GM12878 (cell line): Measurements from ENCODE around the gene MAP3K4. TPM values are rescaled to one million over a fixed set of nuclear protein-coding genes. Genes with fewer than 3 reads are reported as not detected.
A peak's percentile ranks its signal among the peaks of the same experiment; 100 is the strongest.

Source experiments
- ATAC-seq: fragments of 200-7000 bp; cut with Tn5 transposase; 3 replicates; pipeline ENCODE4 v1.9.1; 2020; ENCODE audit warnings: mild to moderate bottlenecking, moderate library complexity
- Bru-seq: library from RNA; stranded (reverse); fragments of 400-500 nt; gene quantifications from one replicate; lab custom pipeline; 2021; lab: Mats Ljungman, UMichigan
- BruChase-seq, 2 experiments: library from RNA; stranded (reverse); fragments of 400-500 nt; gene quantifications; one replicate each; lab custom pipeline; 2021; lab: Mats Ljungman, UMichigan
- BruUV-seq: library from RNA; stranded (reverse); fragments of 400-500 nt; replicated peaks from 2 replicates; lab custom pipeline; 2021; lab: Mats Ljungman, UMichigan
- CTCF ChIA-PET: fragments of 300-600 bp; sonication (Branson Sonifier 250); formaldehyde crosslinking; extraction: SDS; loops from one replicate; lab custom pipeline; 2021; ENCODE audit warnings: inconsistent platforms; lab: Yijun Ruan, JAX
- POLR2A ChIA-PET: fragments of 350-600 bp; formaldehyde crosslinking; extraction: SDS; loops from one replicate; lab custom pipeline; 2021; ENCODE audit warnings: inconsistent platforms; lab: Charles Lee
- RAD21 ChIA-PET: fragments of 300-600 bp; sonication (Branson Sonifier 250); formaldehyde crosslinking; loops from one replicate; lab custom pipeline; 2023; ENCODE audit warnings: antibody characterized with exemption; ENCODE audit not compliant: unreplicated experiment; lab: Charles Lee
- SMC1A ChIA-PET: fragments of 300-600 bp; sonication (Branson Sonifier 250); formaldehyde crosslinking; loops from one replicate; lab custom pipeline; 2023; ENCODE audit not compliant: unreplicated experiment, uncharacterized antibody; lab: Charles Lee
- DNase-seq: peaks from one replicate; pipeline ENCODE4 v3.0.0-alpha.2; 2011; ENCODE audit warnings: low read depth, low spot score
- FAIRE-seq: peaks from 3 replicates; lab custom pipeline; 2011; peaks lifted over from hg19 to GRCh38; lab: Jason Lieb, UNC
- H2AFZ ChIP-seq: 2 replicates; pipeline ENCODE4 v1.6.0; 2011; ENCODE audit warnings: low read depth, low read length, control low read depth; ENCODE audit not compliant: control insufficient read depth
- H3K27ac ChIP-seq: 2 replicates; pipeline ENCODE4 v1.5.1; 2011; ENCODE audit warnings: control low read depth; ENCODE audit not compliant: control insufficient read depth, insufficient read depth
- H3K27me3 ChIP-seq, 2 experiments: replicated peaks in 1 of 2; 2 replicates each; pipeline versions ENCODE4 v1.6.0 to v1.6.1; 2011; ENCODE audit warnings: low read length in 1 of 2; ENCODE audit not compliant: control insufficient read depth in 2 of 2, insufficient read depth in 2 of 2
- H3K36me3 ChIP-seq, 2 experiments: 2 replicates each; pipeline ENCODE4 v1.5.1; 2011; ENCODE audit warnings: low read length in 1 of 2; ENCODE audit not compliant: control insufficient read depth in 2 of 2, insufficient read depth in 2 of 2
- H3K4me1 ChIP-seq: 2 replicates; pipeline ENCODE4 v1.6.1; 2011; ENCODE audit warnings: mild to moderate bottlenecking, low read length, moderate library complexity, mixed read lengths; ENCODE audit not compliant: control insufficient read depth, insufficient read depth
- H3K4me2 ChIP-seq: 2 replicates; pipeline ENCODE4 v1.6.0; 2011; ENCODE audit warnings: control low read depth; ENCODE audit not compliant: control insufficient read depth, insufficient read depth
- H3K4me3 ChIP-seq: fragments of 200-600 bp; sonication (generic); 2 replicates; pipeline ENCODE4 v1.5.1; 2016
- H3K79me2 ChIP-seq: 2 replicates; pipeline ENCODE4 v1.6.0; 2011; ENCODE audit warnings: low read length; ENCODE audit not compliant: control insufficient read depth, insufficient read depth
- H3K9ac ChIP-seq: 2 replicates; pipeline ENCODE4 v1.8.0; 2011; ENCODE audit warnings: low read length, control low read depth, mixed read lengths; ENCODE audit not compliant: control insufficient read depth, insufficient read depth
- H3K9me3 ChIP-seq: replicated peaks from 3 replicates; pipeline ENCODE4 v1.5.1; 2011; ENCODE audit warnings: mild to moderate bottlenecking, low read length; ENCODE audit not compliant: control insufficient read depth, insufficient read depth
- H4K20me1 ChIP-seq: 2 replicates; pipeline ENCODE4 v1.6.0; 2011; ENCODE audit not compliant: control insufficient read depth, insufficient read depth
- SIX5 ChIP-seq: IDR thresholded peaks from 2 replicates; pipeline ENCODE4 v1.6.1; 2011; ENCODE audit warnings: mild to moderate bottlenecking, low read depth, low read length, moderate library complexity; ENCODE audit not compliant: severe bottlenecking
- YY1 ChIP-seq: IDR thresholded peaks from 2 replicates; pipeline ENCODE4 v1.6.1; 2011; ENCODE audit warnings: low read depth, mild to moderate bottlenecking, low read length
- WGBS: methylation state at CpG from one replicate; pipeline ENCODE4 v1.1.6; 2016; ENCODE audit warnings: low lambda C conversion rate; ENCODE audit not compliant: insufficient replicate concordance, insufficient coverage; ENCODE audit errors: missing lambda C conversion rate; 5-methylcytosine and 5-hydroxymethylcytosine counted together
- in situ Hi-C: fragments of 300-500 bp; cut with MboI; formaldehyde crosslinking; loops from 9 replicates; pipeline ENCODE4 v1.14.3; 2018; ENCODE audit warnings: mixed read lengths
- intact Hi-C: fragments of 100-400 bp; cut with micrococcal nuclease; formaldehyde crosslinking; loops from one replicate; pipeline ENCODE4 v1.14.2; 2022; ENCODE audit not compliant: unreplicated experiment
- long read RNA-seq, 2 experiments: library from polyadenylated mRNA; unstranded; transcript quantifications; one replicate each; pipeline ENCODE4 v2.0.0, GENCODE V29; 2019 to 2020
- polyA minus RNA-seq, 3 experiments: library from RNA; depleted of rRNA, polyadenylated mRNA; stranded (reverse); fragments of >200 nt; gene quantifications; 2 replicates each; pipeline ENCODE4 v1.2.3, GENCODE V29; 2011
- polyA plus RNA-seq, 11 experiments: library from polyadenylated mRNA; depleted of rRNA in 4 of 11; unstranded in 6 of 11; stranded (reverse) in 5 of 11; fragments of >200 nt; fragmentation: Nextera tagmentation in 4 of 11; fragmentation: Illumina TruSeq in 1 of 11; extraction: Ambion mirVana in 4 of 11; extraction: Trizol in 1 of 11; gene quantifications; 1 replicate in 1 of 11; 2 replicates in 10 of 11; pipeline versions ENCODE4 v1.2.1 to v1.2.3, GENCODE V29; 2011 to 2016; ENCODE audit warnings: inconsistent platforms in 2 of 11, missing spikeins in 2 of 11, low read depth in 1 of 11
- total RNA-seq, 4 experiments: library from RNA; depleted of rRNA in 3 of 4; stranded (reverse); fragments of >200 nt in 3 of 4; fragmentation: Illumina TruSeq in 1 of 4; extraction: Trizol in 1 of 4; gene quantifications; 2 replicates each; pipeline versions ENCODE4 v1.2.1 to v1.2.3, GENCODE V29; 2013 to 2021
- TF ChIP-seq, protein P1 (sequence below): fragments of 450-650 bp; IDR thresholded peaks from 2 replicates; pipeline ENCODE4 v1.6.1; 2017; ENCODE audit warnings: mild to moderate bottlenecking, moderate library complexity

MAP3K4 gene, protein sequence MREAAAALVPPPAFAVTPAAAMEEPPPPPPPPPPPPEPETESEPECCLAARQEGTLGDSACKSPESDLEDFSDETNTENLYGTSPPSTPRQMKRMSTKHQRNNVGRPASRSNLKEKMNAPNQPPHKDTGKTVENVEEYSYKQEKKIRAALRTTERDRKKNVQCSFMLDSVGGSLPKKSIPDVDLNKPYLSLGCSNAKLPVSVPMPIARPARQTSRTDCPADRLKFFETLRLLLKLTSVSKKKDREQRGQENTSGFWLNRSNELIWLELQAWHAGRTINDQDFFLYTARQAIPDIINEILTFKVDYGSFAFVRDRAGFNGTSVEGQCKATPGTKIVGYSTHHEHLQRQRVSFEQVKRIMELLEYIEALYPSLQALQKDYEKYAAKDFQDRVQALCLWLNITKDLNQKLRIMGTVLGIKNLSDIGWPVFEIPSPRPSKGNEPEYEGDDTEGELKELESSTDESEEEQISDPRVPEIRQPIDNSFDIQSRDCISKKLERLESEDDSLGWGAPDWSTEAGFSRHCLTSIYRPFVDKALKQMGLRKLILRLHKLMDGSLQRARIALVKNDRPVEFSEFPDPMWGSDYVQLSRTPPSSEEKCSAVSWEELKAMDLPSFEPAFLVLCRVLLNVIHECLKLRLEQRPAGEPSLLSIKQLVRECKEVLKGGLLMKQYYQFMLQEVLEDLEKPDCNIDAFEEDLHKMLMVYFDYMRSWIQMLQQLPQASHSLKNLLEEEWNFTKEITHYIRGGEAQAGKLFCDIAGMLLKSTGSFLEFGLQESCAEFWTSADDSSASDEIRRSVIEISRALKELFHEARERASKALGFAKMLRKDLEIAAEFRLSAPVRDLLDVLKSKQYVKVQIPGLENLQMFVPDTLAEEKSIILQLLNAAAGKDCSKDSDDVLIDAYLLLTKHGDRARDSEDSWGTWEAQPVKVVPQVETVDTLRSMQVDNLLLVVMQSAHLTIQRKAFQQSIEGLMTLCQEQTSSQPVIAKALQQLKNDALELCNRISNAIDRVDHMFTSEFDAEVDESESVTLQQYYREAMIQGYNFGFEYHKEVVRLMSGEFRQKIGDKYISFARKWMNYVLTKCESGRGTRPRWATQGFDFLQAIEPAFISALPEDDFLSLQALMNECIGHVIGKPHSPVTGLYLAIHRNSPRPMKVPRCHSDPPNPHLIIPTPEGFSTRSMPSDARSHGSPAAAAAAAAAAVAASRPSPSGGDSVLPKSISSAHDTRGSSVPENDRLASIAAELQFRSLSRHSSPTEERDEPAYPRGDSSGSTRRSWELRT (N-terminal part only)
- total RNA-seq (2013; cell fraction: nucleolus; rRNA removed) = 154 and 168 TPM in 2 replicates
- total RNA-seq (2014; rRNA removed) (28.0 and 35.7 TPM in 2 replicates), total RNA-seq (2014; rRNA removed; fragmentation: Illumina TruSeq; extraction: Trizol) (30.9 and 33.4 TPM in 2 replicates), total RNA-seq (2021) (42.8 and 44.5 TPM in 2 replicates), polyA plus RNA-seq (2011; rRNA removed) (28.3 and 30.3 TPM in 2 replicates), polyA plus RNA-seq (2014; fragmentation: Illumina TruSeq; extraction: Trizol) (26.2 and 31.9 TPM in 2 replicates), polyA plus RNA-seq (2014; fragmentation: Nextera tagmentation; extraction: Ambion mirVana) (10 to 100 TPM; 14.0 to 15.8 TPM), polyA plus RNA-seq (2014; rRNA removed) (20.0 and 24.4 TPM in 2 replicates), polyA plus RNA-seq (2016; fragmentation: Nextera tagmentation; extraction: Ambion mirVana) (10 to 100 TPM; 19.7 to 19.8 TPM), polyA minus RNA-seq (2011; rRNA and poly(A)+ RNA removed) (35.0 and 44.7 TPM in 2 replicates), Bru-seq, nascent RNA (percentile 85 among the genes with signal in this experiment), BruChase-seq, experiment 1, labeled RNA remaining after a 6-hour chase (percentile 86 among the genes with signal in this experiment), BruChase-seq, experiment 2, labeled RNA remaining after a 2-hour chase (percentile 89 among the genes with signal in this experiment)
- 21.1 TPM for polyA plus RNA-seq (2011; ENCODE audit: low read depth)
- 17.1 and 18.2 TPM in 2 replicates for polyA plus RNA-seq (2011; cell fraction: cytosol; rRNA removed)
- polyA plus RNA-seq (2011; cell fraction: nucleus; rRNA removed) = 70.7 and 74.8 TPM in 2 replicates
- 22.7 and 25.9 TPM in 2 replicates for polyA plus RNA-seq (2012)
- polyA minus RNA-seq (2011; cell fraction: cytosol; rRNA and poly(A)+ RNA removed) = 9.2 and 17.6 TPM in 2 replicates
- polyA minus RNA-seq (2011; cell fraction: nucleus; rRNA and poly(A)+ RNA removed) = 53.7 and 88.4 TPM in 2 replicates
- long read RNA-seq, experiment 1, full-length matches to known transcripts = 1 of 6 reads
- long read RNA-seq, experiment 1, partial matches to known transcripts = 4 of 6 reads
- long read RNA-seq, experiment 1, other reads (novel, unspliced or antisense) = 1 of 6 reads
- long read RNA-seq, experiment 2, partial matches to known transcripts = 21 of 31 reads
- long read RNA-seq, experiment 2, other reads (novel, unspliced or antisense) = 9 of 31 reads

DNA sequence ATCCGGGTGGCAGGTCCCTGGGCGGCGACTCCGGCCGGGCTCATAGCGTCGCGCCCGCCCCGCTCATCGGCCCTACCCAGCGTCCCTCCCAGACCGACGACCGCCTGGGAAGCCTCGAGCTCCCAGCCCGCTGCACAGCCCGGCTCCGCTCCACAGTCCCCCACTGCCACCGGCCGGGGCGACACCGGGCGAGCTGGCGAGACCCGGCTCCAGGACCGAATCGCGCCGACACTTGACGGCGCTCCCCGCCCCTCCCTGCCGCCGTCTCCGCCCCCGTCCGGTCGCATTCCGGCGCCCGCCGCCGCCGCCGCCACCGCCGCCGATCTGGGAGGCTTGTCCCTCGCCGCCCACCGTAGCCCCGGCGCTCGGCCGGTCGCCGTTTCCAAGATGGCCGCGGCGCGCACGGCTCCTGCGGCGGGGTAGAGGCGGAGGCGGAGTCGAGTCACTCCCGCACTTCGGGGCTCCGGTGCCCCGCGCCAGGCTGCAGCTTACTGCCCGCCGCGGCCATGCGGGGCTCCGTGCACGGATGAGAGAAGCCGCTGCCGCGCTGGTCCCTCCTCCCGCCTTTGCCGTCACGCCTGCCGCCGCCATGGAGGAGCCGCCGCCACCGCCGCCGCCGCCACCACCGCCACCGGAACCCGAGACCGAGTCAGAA, at the start of gene MAP3K4:
MAP3K4 (plus strand) TSS at position 364 of the 655 bp plus-strand sequence; CDS start at position 527, 163 bp downstream.
- Histone ChIP-seq H3K9ac (peak within 1 kb of the TSS; percentile 73), H3K27me3 (no peaks in the 10 kb centered on the region), H3K4me1 (no peaks in the 10 kb centered on the region; the same call in 1 of the 2 replicates), H3K79me2 (peaks cover 44% of the 10 kb centered on the region), H3K4me2 (peak within 1 kb of the TSS; percentile 85), H4K20me1 (no peaks in the 10 kb centered on the region), H2AFZ (peak within 1 kb of the TSS; percentile 91), H3K36me3 (no peaks in the 10 kb centered on the region), H3K4me3 (peak within 1 kb of the TSS; percentile 95), H3K9me3 (no peaks in the 10 kb centered on the region; the same call in 2 of the 3 replicates), H3K27ac (peak within 1 kb of the TSS; percentile 69)
- SMC1A ChIA-PET = interaction anchor here (1.0 to 3.1 kb wide), 8 partner anchors 18 to 58 kb away, joined by 3 to 30 read pairs (median 6); no protein-coding TSS in a partner anchor
- RAD21 ChIA-PET = interaction anchor here (1.1 to 2.2 kb wide), 4 partner anchors 16 to 380 kb away, joined by 3 to 10 read pairs (median 4); partner anchors contain the start of gene AGPAT4
- POLR2A ChIA-PET = no interaction called here
- ATAC-seq (peak; percentile 79), DNase-seq (no peak), FAIRE-seq (no peak)
- CTCF ChIA-PET = interaction anchor here (1.1 to 3.8 kb wide), 11 partner anchors 11 to 381 kb away, joined by 3 to 19 read pairs (median 5); no protein-coding TSS in a partner anchor
- intact Hi-C loops (loop anchor here (5.0 kb wide), 1 partner anchor 59 kb away; no protein-coding TSS in a partner anchor), in situ Hi-C loops (no loop called here)
- no TSS peak for BruUV-seq
- 2% methylated on average over 68 of the region's 97 CpGs for WGBS
- peak; percentile 28 for TF ChIP-seq SIX5
- peak; percentile 98 for TF ChIP-seq YY1
- TF ChIP-seq, protein P1, sequence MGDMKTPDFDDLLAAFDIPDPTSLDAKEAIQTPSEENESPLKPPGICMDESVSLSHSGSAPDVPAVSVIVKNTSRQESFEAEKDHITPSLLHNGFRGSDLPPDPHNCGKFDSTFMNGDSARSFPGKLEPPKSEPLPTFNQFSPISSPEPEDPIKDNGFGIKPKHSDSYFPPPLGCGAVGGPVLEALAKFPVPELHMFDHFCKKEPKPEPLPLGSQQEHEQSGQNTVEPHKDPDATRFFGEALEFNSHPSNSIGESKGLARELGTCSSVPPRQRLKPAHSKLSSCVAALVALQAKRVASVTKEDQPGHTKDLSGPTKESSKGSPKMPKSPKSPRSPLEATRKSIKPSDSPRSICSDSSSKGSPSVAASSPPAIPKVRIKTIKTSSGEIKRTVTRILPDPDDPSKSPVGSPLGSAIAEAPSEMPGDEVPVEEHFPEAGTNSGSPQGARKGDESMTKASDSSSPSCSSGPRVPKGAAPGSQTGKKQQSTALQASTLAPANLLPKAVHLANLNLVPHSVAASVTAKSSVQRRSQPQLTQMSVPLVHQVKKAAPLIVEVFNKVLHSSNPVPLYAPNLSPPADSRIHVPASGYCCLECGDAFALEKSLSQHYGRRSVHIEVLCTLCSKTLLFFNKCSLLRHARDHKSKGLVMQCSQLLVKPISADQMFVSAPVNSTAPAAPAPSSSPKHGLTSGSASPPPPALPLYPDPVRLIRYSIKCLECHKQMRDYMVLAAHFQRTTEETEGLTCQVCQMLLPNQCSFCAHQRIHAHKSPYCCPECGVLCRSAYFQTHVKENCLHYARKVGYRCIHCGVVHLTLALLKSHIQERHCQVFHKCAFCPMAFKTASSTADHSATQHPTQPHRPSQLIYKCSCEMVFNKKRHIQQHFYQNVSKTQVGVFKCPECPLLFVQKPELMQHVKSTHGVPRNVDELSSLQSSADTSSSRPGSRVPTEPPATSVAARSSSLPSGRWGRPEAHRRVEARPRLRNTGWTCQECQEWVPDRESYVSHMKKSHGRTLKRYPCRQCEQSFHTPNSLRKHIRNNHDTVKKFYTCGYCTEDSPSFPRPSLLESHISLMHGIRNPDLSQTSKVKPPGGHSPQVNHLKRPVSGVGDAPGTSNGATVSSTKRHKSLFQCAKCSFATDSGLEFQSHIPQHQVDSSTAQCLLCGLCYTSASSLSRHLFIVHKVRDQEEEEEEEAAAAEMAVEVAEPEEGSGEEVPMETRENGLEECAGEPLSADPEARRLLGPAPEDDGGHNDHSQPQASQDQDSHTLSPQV = 0 out of 2 replicates have a peak, but pooled peaks have one; percentile 42
